Chondrocyte (in vitro differentiated cells): ENCODE results near the gene AP4B1. TPM values are rescaled to one million over a fixed set of nuclear protein-coding genes. Genes with fewer than 3 reads are reported as not detected.
"Not testable (repeated sequence)": the region's sequence is repeated elsewhere in the genome, so short reads cannot be mapped to it uniquely, and the experiment has no call there.

ENCODE experiments used
- DNase-seq: peaks from one replicate; pipeline ENCODE4 v3.0.0; 2021; ENCODE audit warnings: mixed read lengths, low spot score
- H3K27ac Mint-ChIP-seq: one replicate; pipeline ENCODE4 v1.8.0; 2021; ENCODE audit warnings: mild to moderate bottlenecking, moderate library complexity, mixed read lengths; ENCODE audit not compliant: unreplicated experiment
- H3K27me3 Mint-ChIP-seq: 2 replicates; pipeline ENCODE4 v1.8.0; 2021; ENCODE audit warnings: low read depth, mixed read lengths
- H3K36me3 Mint-ChIP-seq: 2 replicates; pipeline ENCODE4 v1.8.0; 2021; ENCODE audit warnings: low read depth, mixed read lengths
- H3K4me1 Mint-ChIP-seq: 2 replicates; pipeline ENCODE4 v1.8.0; 2021; ENCODE audit warnings: low read depth, mild to moderate bottlenecking, mixed read lengths
- H3K4me3 Mint-ChIP-seq: one replicate; pipeline ENCODE4 v1.8.0; 2021; ENCODE audit warnings: mild to moderate bottlenecking, moderate library complexity, mixed read lengths; ENCODE audit not compliant: unreplicated experiment
- H3K9me3 Mint-ChIP-seq: 2 replicates; pipeline ENCODE4 v1.8.0; 2021; ENCODE audit warnings: low read depth, mixed read lengths
- long read RNA-seq: library from polyadenylated mRNA; stranded (forward); transcript quantifications from one replicate; pipeline ENCODE4 v2.0.0, GENCODE V29; 2021
- total RNA-seq: library from RNA; stranded (reverse); gene quantifications from 3 replicates; pipeline ENCODE4 v1.2.1, GENCODE V29; 2021
- TF ChIP-seq, protein P1 (sequence below): fragments of 200-600 bp; sonication (generic); IDR thresholded peaks from 2 replicates; pipeline ENCODE4 v1.5.0; 2021; ENCODE audit warnings: antibody characterized with exemption, mild to moderate bottlenecking, moderate library complexity

AP4B1 gene
- 15.6 to 23.6 TPM (median 16.8 TPM) in 3 replicates for total RNA-seq
- long read RNA-seq, transcript AP4B1-201 (11 exons, 2,742 nt), result major isoform, 15 of 33 reads
- long read RNA-seq, transcript AP4B1-204 (10 exons, 2,818 nt), result minor isoform, 8 of 33 reads
- long read RNA-seq, partial matches to known transcripts, result 6 of 33 reads
- long read RNA-seq, other reads (novel, unspliced or antisense), result 4 of 33 reads

DNA sequence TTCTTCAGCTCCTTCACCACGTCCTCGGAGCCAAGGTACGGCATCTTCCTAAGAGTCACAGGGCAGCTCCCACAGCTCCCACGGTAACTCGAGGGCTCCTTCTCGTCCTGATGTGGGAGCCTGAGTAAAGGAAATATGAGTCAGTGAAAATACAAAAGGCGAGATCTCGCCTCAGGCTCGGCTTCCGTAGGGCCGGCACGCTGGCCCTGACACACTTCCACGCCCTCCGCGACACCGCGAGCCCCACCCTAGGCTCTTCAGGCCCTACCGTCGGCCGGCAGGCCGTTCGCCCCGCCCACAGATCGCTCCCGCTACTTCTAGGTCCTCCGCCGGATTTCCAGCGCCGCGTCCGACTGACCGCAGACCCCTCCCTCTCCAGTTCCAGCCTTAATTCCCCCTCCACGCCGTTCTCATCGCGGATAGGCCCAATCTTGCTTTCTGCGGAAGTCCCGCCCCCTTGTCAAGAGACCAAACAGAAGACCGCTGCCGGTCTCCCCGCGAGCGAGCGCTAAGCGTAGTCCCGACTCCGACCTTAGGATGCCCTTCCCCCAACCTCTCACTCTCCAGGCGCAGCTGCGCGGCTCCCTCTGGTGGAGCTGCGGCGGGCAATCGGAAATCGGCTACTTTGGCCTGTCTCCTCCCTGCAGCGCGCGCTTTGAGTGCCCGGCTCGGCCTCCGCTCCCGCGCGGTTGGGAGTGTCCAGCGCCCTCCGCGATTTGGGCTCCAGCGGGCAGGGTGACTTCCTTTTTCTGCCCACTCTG is at the start of gene AP4B1, which contains the start of gene DCLRE1B:
TSS of gene AP4B1 (minus strand) at position 126 of the 761 bp plus-strand sequence. CDS start at position 44, 82 bp downstream.
TSS of gene DCLRE1B (plus strand) at position 653 of the 761 bp plus-strand sequence. CDS start 261 bp downstream, outside the sequence.
- Mint-ChIP-seq H3K9me3 (no peaks in the 10 kb centered on the region), H3K27me3 (no peaks in the 10 kb centered on the region), H3K36me3 (peaks cover 7% of the 10 kb centered on the region), H3K27ac (peak within 1 kb of the TSS; percentile 100), H3K4me1 (peaks cover 37% of the 10 kb centered on the region), H3K4me3 (peak within 1 kb of the TSS; percentile 96)
- DNase-seq, result peak; percentile 100
- TF ChIP-seq, protein P1, sequence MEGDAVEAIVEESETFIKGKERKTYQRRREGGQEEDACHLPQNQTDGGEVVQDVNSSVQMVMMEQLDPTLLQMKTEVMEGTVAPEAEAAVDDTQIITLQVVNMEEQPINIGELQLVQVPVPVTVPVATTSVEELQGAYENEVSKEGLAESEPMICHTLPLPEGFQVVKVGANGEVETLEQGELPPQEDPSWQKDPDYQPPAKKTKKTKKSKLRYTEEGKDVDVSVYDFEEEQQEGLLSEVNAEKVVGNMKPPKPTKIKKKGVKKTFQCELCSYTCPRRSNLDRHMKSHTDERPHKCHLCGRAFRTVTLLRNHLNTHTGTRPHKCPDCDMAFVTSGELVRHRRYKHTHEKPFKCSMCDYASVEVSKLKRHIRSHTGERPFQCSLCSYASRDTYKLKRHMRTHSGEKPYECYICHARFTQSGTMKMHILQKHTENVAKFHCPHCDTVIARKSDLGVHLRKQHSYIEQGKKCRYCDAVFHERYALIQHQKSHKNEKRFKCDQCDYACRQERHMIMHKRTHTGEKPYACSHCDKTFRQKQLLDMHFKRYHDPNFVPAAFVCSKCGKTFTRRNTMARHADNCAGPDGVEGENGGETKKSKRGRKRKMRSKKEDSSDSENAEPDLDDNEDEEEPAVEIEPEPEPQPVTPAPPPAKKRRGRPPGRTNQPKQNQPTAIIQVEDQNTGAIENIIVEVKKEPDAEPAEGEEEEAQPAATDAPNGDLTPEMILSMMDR, result peak; percentile 80

GRCh38 chr1:113951719-113952118 is 47.1 kb upstream of the AP4B1 start:
- H3K27ac Mint-ChIP-seq, result no peak overlapping the region

GRCh38 chr1:113950908-113951307 is 46.3 kb upstream of the AP4B1 start:
- no peaks in the 10 kb centered on the region for H3K27me3 Mint-ChIP-seq
- H3K27ac Mint-ChIP-seq, result no peak overlapping the region
- TF ChIP-seq, protein P1, result no peak

More at GRCh38 chr1:113951719-113952118, 47.1 kb upstream of the AP4B1 start:
- Mint-ChIP-seq H3K9me3 (no peaks in the 10 kb centered on the region), H3K4me1 (peaks cover 20% of the 10 kb centered on the region), H3K27me3 (no peaks in the 10 kb centered on the region), H3K36me3 (peaks cover 10% of the 10 kb centered on the region), H3K4me3 (no peak overlapping the region)
- TF ChIP-seq, protein P1, result no peak
- no peak for DNase-seq

DNA sequence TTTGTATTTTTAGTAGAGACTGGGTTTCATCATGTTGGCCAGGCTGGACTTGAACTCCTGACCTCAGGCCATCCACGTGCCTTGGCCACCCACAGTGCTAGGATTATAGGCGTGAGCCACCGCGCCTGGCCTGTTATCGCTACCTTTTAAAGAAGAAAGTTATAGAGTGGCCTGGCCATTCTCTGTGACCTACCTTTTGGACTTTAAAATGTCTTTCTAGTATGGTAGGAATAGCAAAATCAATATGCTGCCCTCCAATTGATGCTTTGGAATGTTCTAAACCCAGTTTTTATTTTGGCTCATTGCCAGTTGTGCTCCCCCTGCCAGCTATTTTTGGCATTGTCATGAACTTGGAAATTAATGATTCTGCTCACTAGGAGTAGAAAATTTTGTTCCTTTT is 44.4 kb upstream of the AP4B1 start:
- DNase-seq, result no peak
- H3K27me3 Mint-ChIP-seq, result no peaks in the 10 kb centered on the region
- H3K4me3 Mint-ChIP-seq, result no peak overlapping the region
- TF ChIP-seq, protein P1, result peak; percentile 77
- H3K9me3 Mint-ChIP-seq, result peaks cover 6% of the 10 kb centered on the region
- no peak overlapping the region for H3K27ac Mint-ChIP-seq
- peaks cover 8% of the 10 kb centered on the region for H3K36me3 Mint-ChIP-seq
- H3K4me1 Mint-ChIP-seq, result peaks cover 22% of the 10 kb centered on the region

More at GRCh38 chr1:113950908-113951307, 46.3 kb upstream of the AP4B1 start:
- H3K36me3 Mint-ChIP-seq, result peaks cover 7% of the 10 kb centered on the region
- peaks cover 22% of the 10 kb centered on the region for H3K4me1 Mint-ChIP-seq
- no peak overlapping the region for H3K4me3 Mint-ChIP-seq
- H3K9me3 Mint-ChIP-seq, result no peaks in the 10 kb centered on the region
- DNase-seq, result no peak

GRCh38 chr1:113948151-113948550 is 43.6 kb upstream of the AP4B1 start:
- not testable (repeated sequence) for H3K36me3 Mint-ChIP-seq, H3K27ac Mint-ChIP-seq, H3K4me3 Mint-ChIP-seq, H3K27me3 Mint-ChIP-seq, DNase-seq, H3K9me3 Mint-ChIP-seq
- peaks cover 22% of the 10 kb centered on the region for H3K4me1 Mint-ChIP-seq
